Measurements from ENCODE around the gene CNOT6.

GRCh38 chr5:180595381-180596114, 101.4 kb downstream of the CNOT6 start:
- no peak for TF ChIP-seq POLR2AphosphoS5 (IDR thresholded peaks at IDR 0.05; ENCODE audit: low read depth, low read length)
- TF ChIP-seq ZBTB33 (IDR thresholded peaks at IDR 0.05; ENCODE audit: extremely low read depth, insufficient replicate concordance, low read length): no peak
- TF ChIP-seq CTCF (IDR thresholded peaks at IDR 0.05 in 2 of 3, conservative IDR thresholded peaks at IDR 0.05 in 1 of 3; ENCODE audit: borderline replicate concordance in 1 of 3, insufficient read depth in 1 of 3, low read depth in 2 of 3, low read length in 2 of 3): no peak
- no peak for TF ChIP-seq SRF (IDR thresholded peaks at IDR 0.05; ENCODE audit: low read depth)

Data from HCT116 (cell line).